MCF 10A (cell line): Measurements from ENCODE around the gene TMEM223. TPM values are rescaled to one million over a fixed set of nuclear protein-coding genes. Genes with fewer than 3 reads are reported as not detected.

Source experiments
- BruUV-seq: library from RNA; stranded (reverse); fragments of 400-500 nt; replicated peaks from 2 replicates; lab custom pipeline; 2021; lab: Mats Ljungman, UMichigan
- CTCF ChIA-PET: fragments of 300-600 bp; sonication (Branson Sonifier 250); formaldehyde crosslinking; extraction: SDS; loops from one replicate; lab custom pipeline; 2021; ENCODE audit warnings: antibody characterized with exemption, inconsistent platforms; lab: Yijun Ruan, JAX
- POLR2A ChIA-PET: fragments of 300-600, 350-650 bp; sonication (Branson Sonifier 250); formaldehyde crosslinking; extraction: SDS; loops from one replicate; lab custom pipeline; 2020; ENCODE audit warnings: antibody characterized with exemption, inconsistent platforms; lab: Yijun Ruan, JAX
- DNase-seq: peaks from one replicate; pipeline ENCODE4 v3.0.0-alpha.2; 2018; ENCODE audit not compliant: unreplicated experiment
- H3K27ac Mint-ChIP-seq: one replicate; pipeline ENCODE4 v1.8.0; 2022; ENCODE audit warnings: mild to moderate bottlenecking, low read depth, mixed read lengths; ENCODE audit not compliant: unreplicated experiment
- H3K27me3 Mint-ChIP-seq: one replicate; pipeline ENCODE4 v1.8.0; 2022; ENCODE audit warnings: mixed read lengths; ENCODE audit not compliant: insufficient read depth, unreplicated experiment
- H3K36me3 Mint-ChIP-seq: one replicate; pipeline ENCODE4 v1.8.0; 2022; ENCODE audit warnings: mild to moderate bottlenecking, moderate library complexity, mixed read lengths; ENCODE audit not compliant: insufficient read depth, unreplicated experiment
- H3K4me1 Mint-ChIP-seq: one replicate; pipeline ENCODE4 v1.8.0; 2022; ENCODE audit warnings: mixed read lengths; ENCODE audit not compliant: insufficient read depth, unreplicated experiment
- H3K4me3 Mint-ChIP-seq: one replicate; pipeline ENCODE4 v1.8.0; 2022; ENCODE audit warnings: mild to moderate bottlenecking, moderate library complexity, mixed read lengths; ENCODE audit not compliant: unreplicated experiment
- H3K9me3 Mint-ChIP-seq: one replicate; pipeline ENCODE4 v1.8.0; 2022; ENCODE audit warnings: mixed read lengths; ENCODE audit not compliant: unreplicated experiment
- CTCF ChIP-seq: fragments of 200-600 bp; IDR thresholded peaks from one replicate; pipeline ENCODE4 v1.8.0; 2022; ENCODE audit warnings: antibody characterized with exemption, mild to moderate bottlenecking; ENCODE audit not compliant: unreplicated experiment
- intact Hi-C: fragments of 100-400 bp; cut with micrococcal nuclease; formaldehyde crosslinking; loops from 2 replicates; pipeline ENCODE4 v1.14.1; 2022
- total RNA-seq: library from RNA; stranded (reverse); gene quantifications from 2 replicates; pipeline ENCODE4 v1.2.3, GENCODE V29; 2022

The TMEM223 gene
- total RNA-seq, 1 experiment from 2014 or later = 9.6 TPM

- Mint-ChIP-seq H3K9me3 (no peaks in the 10 kb centered on the region), H3K4me3 (no peak overlapping the region), H3K4me1 (no peaks in the 10 kb centered on the region), H3K27me3 (no peaks in the 10 kb centered on the region), H3K36me3 (peaks cover 77% of the 10 kb centered on the region), H3K27ac (no peak overlapping the region)
- no peak for DNase-seq
- CTCF ChIA-PET = interaction anchor here (0.6 to 1.2 kb wide), 5 partner anchors 8 to 44 kb away, joined by 3 to 6 read pairs (median 3); no protein-coding TSS in a partner anchor
- TF ChIP-seq CTCF = no peak
- POLR2A ChIA-PET = interaction anchor here (0.9 to 3.1 kb wide), 6 partner anchors 10 to 40 kb away, joined by 3 to 21 read pairs (median 7); partner anchors contain the start of genes NXF1, STX5 and WDR74
- intact Hi-C loops = no loop called here
- no TSS peak for BruUV-seq
Observed at GRCh38 chr11:62816557-62816956, 24.8 kb upstream of the TMEM223 start.

- no TSS peak for BruUV-seq
- DNase-seq = no peak
- Mint-ChIP-seq H3K36me3 (peaks cover 28% of the 10 kb centered on the region), H3K4me1 (peaks cover 2% of the 10 kb centered on the region), H3K4me3 (no peak overlapping the region), H3K9me3 (no peaks in the 10 kb centered on the region), H3K27ac (peak overlapping the region; percentile 18), H3K27me3 (no peaks in the 10 kb centered on the region)
- POLR2A ChIA-PET = interaction anchor here (0.5 to 2.5 kb wide), 3 partner anchors 18 to 86 kb away, joined by 3 to 11 read pairs (median 3); no protein-coding TSS in a partner anchor
- no peak for TF ChIP-seq CTCF
- intact Hi-C loops = no loop called here
- CTCF ChIA-PET = interaction anchor here (0.6 to 0.7 kb wide), 2 partner anchors 8 to 26 kb away, joined by 3 to 5 read pairs; no protein-coding TSS in a partner anchor
Observed at GRCh38 chr11:62811659-62812058, 19.9 kb upstream of the TMEM223 start.

- Mint-ChIP-seq H3K27me3 (no peaks in the 10 kb centered on the region), H3K4me3 (no peak overlapping the region), H3K9me3 (no peaks in the 10 kb centered on the region), H3K27ac (no peak overlapping the region), H3K4me1 (peaks cover 10% of the 10 kb centered on the region), H3K36me3 (peaks cover 20% of the 10 kb centered on the region)
- ChIA-PET POLR2A (no interaction called here), CTCF (interaction anchor here (0.6 to 0.7 kb wide), 2 partner anchors 25 to 63 kb away, joined by 4 to 5 read pairs; no protein-coding TSS in a partner anchor)
- no peak for DNase-seq
- BruUV-seq = no TSS peak
- intact Hi-C loops = no loop called here
- no peak for TF ChIP-seq CTCF
Observed at GRCh38 chr11:62810748-62811147, 18.9 kb upstream of the TMEM223 start.

GRCh38 chr11:62806611-62807121, 14.9 kb upstream of the TMEM223 start:
- H3K4me1 Mint-ChIP-seq = peaks cover 20% of the 10 kb centered on the region
- H3K4me3 Mint-ChIP-seq = peak overlapping the region; percentile 95
- DNase-seq = peak; percentile 69
- intact Hi-C loops = no loop called here
- ChIA-PET POLR2A (interaction anchor here (0.7 to 5.2 kb wide), 31 partner anchors 9 to 1378 kb away, joined by 3 to 163 read pairs (median 6); partner anchors contain the start of genes C11orf98, CSKMT, HNRNPUL2 and LBHD1), CTCF (interaction anchor here (0.6 to 2.9 kb wide), 10 partner anchors 10 to 415 kb away, joined by 3 to 8 read pairs (median 4); partner anchors contain the start of gene TMEM179B)
- no TSS peak for BruUV-seq
- peak overlapping the region; percentile 99 for H3K27ac Mint-ChIP-seq
- TF ChIP-seq CTCF = no peak
- no peaks in the 10 kb centered on the region for H3K27me3 Mint-ChIP-seq
- peaks cover 31% of the 10 kb centered on the region for H3K36me3 Mint-ChIP-seq
- H3K9me3 Mint-ChIP-seq = no peaks in the 10 kb centered on the region
